HG03025 (cell line): Measurements from ENCODE around the gene ADAMTS14.
"Not testable (repeated sequence)": the region's sequence is repeated elsewhere in the genome, so short reads cannot be mapped to it uniquely, and the experiment has no call there.

Experiments
- ATAC-seq: cut with Tn5 transposase; IDR thresholded peaks from one replicate; pipeline ENCODE4 v1.9.1; 2021; ENCODE audit warnings: mild to moderate bottlenecking, moderate library complexity; ENCODE audit not compliant: unreplicated experiment, low FRiP score

Gene ADAMTS14

GRCh38 chr10:70765794-70766594, 93.7 kb downstream of the ADAMTS14 start:
- no peak for ATAC-seq

DNA sequence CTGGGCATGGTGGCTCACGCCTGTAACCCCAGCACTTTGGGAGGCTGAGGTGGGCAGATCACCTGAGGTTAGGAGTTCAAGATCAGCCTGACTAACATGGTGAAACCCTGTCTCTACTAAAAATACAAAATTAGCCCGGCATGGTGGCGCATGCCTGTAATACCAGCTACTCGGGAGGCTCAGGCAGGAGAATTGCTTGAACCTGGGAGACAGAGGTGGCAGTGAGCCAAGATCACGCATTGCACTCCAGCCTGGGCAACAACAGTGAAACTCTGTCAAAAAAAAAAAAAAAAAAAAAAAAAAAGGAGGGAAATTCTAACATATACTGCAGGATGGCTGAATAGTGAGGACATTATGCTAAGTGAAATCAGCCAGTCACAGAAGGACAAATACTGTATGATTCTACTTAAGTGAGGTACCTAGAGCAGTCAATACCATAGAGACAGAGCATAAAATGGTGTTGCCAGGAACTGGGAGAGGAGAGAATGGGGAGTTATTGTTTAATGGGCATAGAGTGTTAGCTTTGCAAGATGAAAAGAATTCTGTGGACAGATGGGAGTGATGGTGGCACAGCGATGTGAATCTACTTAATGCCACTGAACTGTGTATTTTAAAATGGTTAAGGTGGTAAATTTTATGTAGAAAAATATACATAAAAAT, 95.8 kb downstream of the ADAMTS14 start:
- not testable (repeated sequence) for ATAC-seq

DNA sequence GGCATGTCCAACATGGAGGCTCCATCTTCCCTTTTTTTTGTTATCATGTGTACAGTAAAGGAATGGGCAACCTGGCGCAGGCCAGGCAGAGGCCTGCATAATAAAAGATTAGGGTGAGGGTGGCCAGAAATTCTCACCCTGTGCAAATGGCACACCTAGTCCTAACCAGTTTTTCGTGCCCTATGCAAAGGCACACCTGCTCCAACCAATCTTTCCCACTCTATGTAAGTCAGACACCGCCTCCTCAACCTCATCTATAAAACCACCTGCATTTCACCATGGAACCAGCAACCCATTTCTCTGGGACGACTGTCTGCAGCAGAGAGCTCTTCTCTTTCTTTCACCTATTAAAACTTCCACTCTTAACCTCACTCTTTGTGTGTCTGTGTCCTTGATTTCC, 96.8 kb downstream of the ADAMTS14 start:
- ATAC-seq, result no peak

- ATAC-seq, result no peak
These were observed 97.7 kb downstream of the ADAMTS14 start for GRCh38 chr10:70770001-70770400.

DNA sequence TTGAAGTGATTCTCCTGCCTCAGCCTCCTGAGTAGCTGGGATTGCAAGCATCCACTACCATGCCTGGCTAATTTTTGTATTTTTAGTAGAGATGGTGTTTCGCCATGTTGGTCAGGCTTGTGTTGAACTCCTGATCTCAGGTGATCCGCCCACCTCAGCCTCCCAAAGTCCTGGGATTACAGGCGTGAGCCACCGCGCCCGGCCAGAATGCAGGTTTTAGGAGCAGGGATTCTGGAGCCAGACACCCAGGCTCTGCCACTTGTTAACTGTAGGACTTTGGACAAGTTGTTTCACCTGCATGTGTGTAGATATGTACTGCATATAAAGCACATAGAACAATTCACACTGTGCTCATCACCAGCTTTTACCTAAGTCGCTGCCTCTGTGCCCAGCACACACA, 98.2 kb downstream of the ADAMTS14 start:
- not testable (repeated sequence) for ATAC-seq

DNA sequence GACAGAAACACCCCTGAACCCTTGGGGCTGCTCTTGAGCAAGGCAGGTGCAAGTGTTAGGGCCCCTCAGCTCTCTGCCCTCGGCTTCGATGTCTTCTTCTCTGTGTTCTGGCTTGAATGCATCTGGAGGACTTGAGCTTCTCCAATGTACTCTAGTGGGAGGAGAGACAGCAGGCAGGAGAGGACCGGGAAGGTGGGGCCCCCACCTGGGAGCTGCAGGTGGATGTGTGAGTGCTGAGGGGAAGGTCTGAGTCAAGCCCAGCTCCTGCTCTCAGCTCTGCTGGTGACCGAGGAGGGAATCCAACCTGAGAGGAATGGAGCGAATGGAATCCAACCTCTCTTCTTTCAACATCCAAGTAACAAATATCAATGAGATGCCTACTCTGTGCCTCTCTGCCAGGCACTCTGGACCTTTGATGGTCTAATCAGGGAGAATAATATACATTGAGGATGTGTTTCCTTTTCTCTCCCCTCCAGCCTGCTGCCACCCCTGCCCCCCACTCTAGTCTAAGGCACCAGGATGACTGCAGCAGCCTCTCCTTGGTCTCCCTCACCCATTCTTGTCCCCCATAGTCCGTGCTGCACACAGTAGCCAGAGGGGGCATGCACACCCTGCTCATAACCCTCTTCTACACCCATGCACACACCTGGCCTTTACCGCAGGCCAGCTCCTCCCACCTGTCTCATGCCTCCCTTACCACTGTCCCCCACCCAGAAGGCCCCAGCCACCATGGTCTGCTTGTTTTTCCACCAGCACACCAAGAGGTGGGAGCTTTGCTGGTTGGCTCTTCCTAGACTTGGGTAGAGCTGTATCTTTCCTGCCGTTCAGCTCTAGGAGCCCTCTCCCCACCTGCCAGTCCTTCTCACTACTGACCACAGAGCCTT, 99.2 kb downstream of the ADAMTS14 start:
- ATAC-seq, result no peak

DNA sequence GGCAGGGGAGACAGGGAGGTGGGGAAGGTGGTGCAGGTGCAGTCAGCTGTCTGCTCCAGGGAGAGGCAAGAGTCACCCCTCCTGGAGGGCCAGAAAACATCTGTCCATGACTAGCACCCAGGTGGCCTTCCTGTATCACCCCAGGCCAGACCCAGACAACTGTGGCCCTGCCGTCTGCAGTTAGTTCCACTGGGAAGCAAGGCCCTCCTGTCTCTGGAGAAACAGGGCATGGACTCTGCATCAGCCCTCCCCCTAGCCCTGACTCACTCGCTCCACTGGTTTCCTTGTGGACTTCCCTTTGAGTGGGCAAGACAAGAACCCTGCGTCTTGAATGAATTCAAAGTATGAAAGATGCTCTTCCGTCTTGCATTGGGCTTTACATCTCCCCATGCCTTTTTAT, 100.3 kb downstream of the ADAMTS14 start:
- ATAC-seq, result no peak

DNA sequence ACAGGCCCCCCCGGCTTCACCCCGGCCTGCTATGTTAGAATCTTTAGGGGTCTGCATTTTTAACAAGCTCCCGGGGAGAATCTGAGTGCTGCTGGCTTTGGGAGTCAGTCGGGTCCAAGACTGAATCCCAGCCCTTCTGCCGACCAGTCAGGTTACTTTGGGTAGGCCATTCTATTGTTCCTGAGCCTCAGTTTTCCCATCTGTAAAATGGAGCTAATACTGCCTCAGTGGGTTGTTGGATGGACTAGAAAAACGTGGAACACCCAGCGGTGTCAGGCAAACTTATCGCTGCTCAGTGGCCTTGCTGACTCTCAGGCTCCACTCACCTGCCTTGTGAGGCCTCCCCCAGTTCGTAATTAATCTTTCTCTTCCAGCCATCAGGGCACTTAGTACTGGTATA, 101.2 kb downstream of the ADAMTS14 start:
- ATAC-seq, result no peak

DNA sequence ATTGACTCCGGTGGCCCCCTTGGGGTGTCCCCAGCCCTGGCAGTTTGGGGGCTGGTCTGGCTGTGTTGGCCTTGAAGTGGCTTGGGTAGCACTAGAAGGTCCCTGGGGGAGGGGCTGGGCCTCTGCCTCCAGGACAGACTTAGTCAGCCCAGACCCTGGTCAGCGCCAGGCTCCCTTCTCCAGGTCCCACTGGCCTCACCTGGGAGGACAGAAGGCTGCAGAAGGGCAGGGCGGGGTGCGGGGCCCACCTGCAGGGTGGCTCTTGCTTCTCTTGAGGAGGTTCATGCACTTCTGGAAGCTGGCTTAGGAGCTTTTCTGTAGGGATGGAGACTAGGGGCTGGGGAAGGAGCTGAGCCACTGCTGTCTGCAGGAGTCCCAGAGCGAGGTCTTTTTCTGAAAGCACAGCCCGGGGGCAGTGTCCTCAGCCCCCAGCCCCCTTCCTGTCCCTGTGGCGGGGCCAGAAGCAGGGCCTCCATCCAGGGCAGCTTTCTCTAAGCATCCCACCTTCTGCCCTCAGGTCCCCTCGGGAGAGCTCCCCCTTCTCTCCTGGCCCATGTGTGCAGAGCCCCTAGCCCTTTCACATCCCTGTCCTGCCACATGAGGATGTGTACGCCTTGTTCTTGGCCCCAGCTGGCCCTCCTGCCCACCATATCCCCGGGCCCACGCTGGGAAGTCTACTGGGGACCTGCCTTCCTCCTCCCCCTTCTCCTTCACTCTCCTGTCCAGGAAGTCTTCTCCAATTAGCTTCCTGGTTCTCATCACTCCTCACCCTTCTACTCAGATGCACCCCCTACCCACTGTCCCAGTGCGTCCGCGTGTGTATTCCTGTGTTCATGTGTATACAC, 101.9 kb downstream of the ADAMTS14 start:
- no peak for ATAC-seq

- ATAC-seq, result no peak
These were observed 102.7 kb downstream of the ADAMTS14 start for GRCh38 chr10:70774810-70775678.

DNA sequence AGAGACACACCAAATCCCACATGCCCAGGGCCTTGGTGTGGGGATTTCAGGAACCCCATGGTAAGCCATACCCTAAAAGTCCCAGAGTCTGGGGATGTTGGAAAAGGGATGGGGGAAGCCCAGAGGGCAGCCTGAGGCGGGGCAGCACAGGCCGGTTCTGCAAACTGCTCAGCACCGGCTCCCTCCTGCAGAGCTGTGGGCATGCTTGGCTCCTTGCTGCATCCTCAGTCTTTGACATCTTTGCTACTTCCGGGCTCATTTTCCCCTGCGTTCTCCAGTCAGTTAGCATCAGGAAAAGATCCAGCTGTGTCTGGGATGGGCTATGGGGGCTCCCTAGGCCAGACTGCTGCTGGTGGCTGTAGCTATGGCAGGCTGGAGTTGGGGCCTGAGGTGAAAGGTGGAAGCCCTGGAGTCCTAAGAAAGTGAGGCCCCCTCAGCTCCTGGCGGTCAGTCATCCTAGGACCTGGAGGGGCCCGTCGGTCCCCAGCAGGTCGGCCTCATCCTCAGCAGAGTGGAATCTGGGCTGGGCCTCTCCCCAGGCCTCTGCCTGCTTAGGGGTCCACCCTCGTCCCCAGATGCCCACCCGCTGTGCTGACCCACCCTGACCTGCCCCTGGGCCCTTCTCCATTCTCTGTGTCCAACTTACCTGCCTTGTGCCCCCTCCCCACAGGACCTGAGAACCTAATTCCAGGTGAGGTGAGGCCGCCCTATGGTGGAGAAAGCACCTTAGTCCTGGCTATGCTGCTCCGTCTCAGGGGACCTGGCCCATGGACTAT, 103.6 kb downstream of the ADAMTS14 start:
- no peak for ATAC-seq

GRCh38 chr10:70776455-70777005, 104.2 kb downstream of the ADAMTS14 start:
- no peak for ATAC-seq

GRCh38 chr10:70777063-70777875, 105.0 kb downstream of the ADAMTS14 start:
- no peak for ATAC-seq

DNA sequence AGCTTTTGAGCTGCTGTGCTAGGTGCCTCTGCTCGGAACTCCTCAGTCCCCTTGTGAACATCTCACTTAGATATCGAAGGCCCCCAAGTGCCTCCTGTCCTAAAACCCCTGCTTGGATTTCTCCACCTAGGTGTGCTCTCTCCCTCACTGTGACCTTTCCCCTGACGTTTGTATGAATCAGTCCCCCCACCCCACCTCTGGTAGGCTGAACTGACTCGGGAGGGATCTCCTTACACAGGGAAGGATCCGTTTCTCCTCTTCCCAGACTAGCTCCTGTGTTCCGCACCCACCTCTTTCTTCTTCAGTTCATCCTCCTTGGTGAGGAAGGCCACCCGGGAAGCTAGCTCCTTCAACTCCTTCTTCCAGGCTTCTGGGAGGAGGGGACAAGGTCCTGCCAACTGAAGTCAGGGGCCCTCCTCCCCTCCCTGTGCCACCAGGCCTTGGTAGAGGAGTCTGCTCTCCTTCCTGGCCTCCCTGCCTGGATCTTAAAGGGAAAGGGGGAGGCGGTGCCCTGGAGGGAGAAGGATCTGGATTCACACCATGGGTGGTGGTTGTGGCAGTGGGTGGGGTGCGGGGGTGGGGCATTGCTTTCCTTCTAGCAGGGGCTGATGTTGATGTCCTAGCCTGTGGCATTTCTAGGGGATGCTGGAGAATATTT, 106.1 kb downstream of the ADAMTS14 start:
- ATAC-seq, result no peak

DNA sequence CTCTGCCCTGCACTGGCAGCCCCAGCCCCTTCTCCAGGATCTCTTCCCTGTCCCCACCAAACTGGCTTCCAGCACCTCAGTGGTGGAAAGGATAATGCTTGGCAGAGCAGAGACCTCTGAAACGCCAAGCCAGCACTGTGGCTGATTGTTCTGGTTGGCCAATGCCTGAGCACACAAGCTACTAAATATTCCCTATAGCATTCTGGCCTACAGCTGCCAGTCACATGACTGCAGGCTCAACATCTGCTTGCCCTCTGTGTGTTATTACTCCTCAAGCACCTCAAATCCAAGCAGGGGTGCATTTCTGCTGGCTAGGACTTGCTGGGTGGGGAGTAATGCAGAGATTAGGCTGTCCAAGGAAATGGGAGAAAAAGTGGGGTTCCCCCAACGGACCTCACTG, 106.8 kb downstream of the ADAMTS14 start:
- ATAC-seq, result no peak

DNA sequence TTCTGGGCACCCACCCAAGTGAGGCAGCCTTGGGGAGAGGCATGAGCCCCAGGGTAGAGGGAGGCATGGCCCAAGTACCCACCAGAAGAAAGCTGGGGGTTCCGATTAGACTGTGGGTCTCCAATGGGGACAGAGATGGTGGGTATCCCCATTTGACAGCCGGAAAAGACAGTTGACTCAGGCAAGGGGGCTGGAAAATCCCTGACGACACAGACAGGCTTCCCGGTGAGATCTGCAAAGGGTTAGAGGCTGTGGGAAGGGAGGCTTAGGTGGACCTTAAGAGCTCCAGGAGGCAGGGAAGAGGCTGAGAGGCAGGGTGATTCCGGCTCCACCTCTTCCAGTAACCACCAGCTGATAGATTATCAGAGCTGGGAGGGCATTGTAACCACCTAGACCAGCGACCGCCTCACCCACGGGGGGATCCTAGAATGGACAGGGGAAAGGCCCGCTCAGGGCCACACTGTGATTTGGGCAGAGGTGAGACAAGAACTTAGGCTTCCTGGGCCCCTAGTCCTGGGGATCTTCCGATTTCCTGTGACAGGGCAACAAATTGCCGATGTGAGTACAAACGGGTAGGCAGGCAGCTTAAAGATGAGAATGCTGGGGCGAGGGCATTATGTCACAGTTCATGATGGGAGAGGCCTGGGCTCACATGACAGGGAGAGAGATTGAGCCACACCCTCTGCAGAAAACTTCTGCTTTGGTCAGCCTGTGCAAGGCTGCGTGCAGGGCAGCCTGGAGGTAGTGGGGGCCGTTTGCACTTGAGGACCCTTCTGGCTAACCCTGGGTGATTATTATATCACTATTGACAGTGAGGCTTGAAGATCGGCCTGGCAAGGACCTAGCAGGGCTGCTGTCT, 107.4 kb downstream of the ADAMTS14 start:
- ATAC-seq, result no peak
